Measurements from ENCODE around the gene PHTF2.

DNA sequence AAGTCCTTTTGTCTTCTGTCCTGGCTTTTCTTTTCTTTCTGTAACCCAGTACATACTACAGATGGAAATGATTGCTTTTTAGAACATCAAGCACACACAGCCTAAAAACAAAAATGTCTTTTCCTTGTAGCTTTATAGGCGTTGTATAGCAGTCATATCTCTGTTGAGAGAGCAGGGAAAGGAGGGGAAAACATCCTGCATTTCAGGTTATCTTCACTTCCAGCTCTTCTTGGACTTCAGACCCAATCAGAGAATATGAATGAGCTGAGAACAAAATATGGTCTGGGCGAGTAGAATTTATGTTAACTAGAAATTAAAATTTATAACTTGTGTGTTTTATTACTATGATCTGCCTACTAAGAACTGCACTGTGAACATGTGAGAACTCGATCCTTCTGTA, 15.0 kb upstream of the PHTF2 start:
- no peak for TF ChIP-seq EP300 (IDR thresholded peaks at IDR 0.05)
- TF ChIP-seq POLR2A (IDR thresholded peaks at IDR 0.05) = no peak
